ENCODE data around the gene RNGTT. TPM values are rescaled to one million over a fixed set of nuclear protein-coding genes. Genes with fewer than 3 reads are reported as not detected.
"Not testable (repeated sequence)": the region's sequence is repeated elsewhere in the genome, so short reads cannot be mapped to it uniquely, and the experiment has no call there.

RNGTT gene
- total RNA-seq, 2 donors from 2014 or later: 7.8 to 11.4 TPM

- H3K27ac ChIP-seq: no peak overlapping the region
- DNase-seq: peak; percentile 36
- intact Hi-C loops (cut with DNase I): no loop called here
- H3K9ac ChIP-seq (ENCODE audit: low read depth in 2 of 2, low read length in 2 of 2): no peak overlapping the region
- no peaks in the 10 kb centered on the region for H3K27me3 ChIP-seq
- TF ChIP-seq, protein P1, sequence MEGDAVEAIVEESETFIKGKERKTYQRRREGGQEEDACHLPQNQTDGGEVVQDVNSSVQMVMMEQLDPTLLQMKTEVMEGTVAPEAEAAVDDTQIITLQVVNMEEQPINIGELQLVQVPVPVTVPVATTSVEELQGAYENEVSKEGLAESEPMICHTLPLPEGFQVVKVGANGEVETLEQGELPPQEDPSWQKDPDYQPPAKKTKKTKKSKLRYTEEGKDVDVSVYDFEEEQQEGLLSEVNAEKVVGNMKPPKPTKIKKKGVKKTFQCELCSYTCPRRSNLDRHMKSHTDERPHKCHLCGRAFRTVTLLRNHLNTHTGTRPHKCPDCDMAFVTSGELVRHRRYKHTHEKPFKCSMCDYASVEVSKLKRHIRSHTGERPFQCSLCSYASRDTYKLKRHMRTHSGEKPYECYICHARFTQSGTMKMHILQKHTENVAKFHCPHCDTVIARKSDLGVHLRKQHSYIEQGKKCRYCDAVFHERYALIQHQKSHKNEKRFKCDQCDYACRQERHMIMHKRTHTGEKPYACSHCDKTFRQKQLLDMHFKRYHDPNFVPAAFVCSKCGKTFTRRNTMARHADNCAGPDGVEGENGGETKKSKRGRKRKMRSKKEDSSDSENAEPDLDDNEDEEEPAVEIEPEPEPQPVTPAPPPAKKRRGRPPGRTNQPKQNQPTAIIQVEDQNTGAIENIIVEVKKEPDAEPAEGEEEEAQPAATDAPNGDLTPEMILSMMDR (IDR thresholded peaks at IDR 0.05): peak; percentile 81
- no peaks in the 10 kb centered on the region for H3K36me3 ChIP-seq
- no peaks in the 10 kb centered on the region for H3K4me1 ChIP-seq
- H3K4me3 ChIP-seq: no peak overlapping the region
- H3K9me3 ChIP-seq: no peaks in the 10 kb centered on the region
Observed at GRCh38 chr6:88780714-88781389, 182.6 kb downstream of the RNGTT start.

GRCh38 chr6:88775866-88776571 is 187.4 kb downstream of the RNGTT start:
- no peak for DNase-seq
- Histone ChIP-seq H3K27ac (no peak overlapping the region), H3K36me3 (no peaks in the 10 kb centered on the region), H3K9ac (ENCODE audit: low read depth in 2 of 2, low read length in 2 of 2) (no peak overlapping the region), H3K9me3 (no peaks in the 10 kb centered on the region), H3K4me3 (no peak overlapping the region), H3K4me1 (no peaks in the 10 kb centered on the region), H3K27me3 (no peaks in the 10 kb centered on the region)
- TF ChIP-seq, protein P1 (IDR thresholded peaks at IDR 0.05): no peak
- intact Hi-C loops (cut with DNase I): no loop called here

DNA sequence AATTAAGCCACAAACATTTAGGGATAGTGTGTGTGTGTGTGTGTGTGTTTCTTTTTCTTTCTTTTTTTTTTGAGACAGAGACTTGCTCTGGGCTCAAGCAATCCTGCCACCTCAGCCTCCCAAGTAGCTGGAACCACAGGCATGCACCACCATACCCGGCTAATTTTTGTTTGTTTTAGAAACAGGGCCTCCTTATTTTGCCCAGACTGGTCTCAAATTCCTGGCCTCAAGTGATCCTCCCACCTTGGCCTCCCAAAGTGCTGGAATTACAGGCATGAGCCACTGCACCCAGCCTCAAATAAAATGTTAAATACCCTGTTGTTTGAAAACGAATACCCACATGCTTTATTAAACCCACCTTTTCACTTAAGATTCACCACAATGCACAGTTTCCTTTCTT is 195.3 kb downstream of the RNGTT start:
- H3K36me3 ChIP-seq; H3K4me1 ChIP-seq; H3K9ac ChIP-seq (ENCODE audit: low read depth in 2 of 2, low read length in 2 of 2); DNase-seq; H3K27ac ChIP-seq; H3K27me3 ChIP-seq; H3K4me3 ChIP-seq; intact Hi-C loops (cut with DNase I); H3K9me3 ChIP-seq: not testable (repeated sequence)

GRCh38 chr6:88764081-88764480 is 199.3 kb downstream of the RNGTT start:
- intact Hi-C loops (cut with DNase I): no loop called here
- H3K36me3 ChIP-seq: no peaks in the 10 kb centered on the region
- no peak overlapping the region for H3K4me3 ChIP-seq
- no peaks in the 10 kb centered on the region for H3K4me1 ChIP-seq
- DNase-seq: no peak
- TF ChIP-seq, protein P1 (IDR thresholded peaks at IDR 0.05): no peak
- no peak overlapping the region for H3K9ac ChIP-seq (ENCODE audit: low read depth in 2 of 2, low read length in 2 of 2)
- H3K9me3 ChIP-seq: no peaks in the 10 kb centered on the region
- no peak overlapping the region for H3K27ac ChIP-seq
- no peaks in the 10 kb centered on the region for H3K27me3 ChIP-seq

GRCh38 chr6:88763160-88763559 is 200.3 kb downstream of the RNGTT start:
- H3K4me1 ChIP-seq: no peaks in the 10 kb centered on the region
- intact Hi-C loops (cut with DNase I): no loop called here
- no peaks in the 10 kb centered on the region for H3K9me3 ChIP-seq
- no peak for DNase-seq
- H3K36me3 ChIP-seq: no peaks in the 10 kb centered on the region
- no peak overlapping the region for H3K27ac ChIP-seq
- H3K9ac ChIP-seq (ENCODE audit: low read depth in 2 of 2, low read length in 2 of 2): no peak overlapping the region
- TF ChIP-seq, protein P1 (IDR thresholded peaks at IDR 0.05): no peak
- no peak overlapping the region for H3K4me3 ChIP-seq
- H3K27me3 ChIP-seq: no peaks in the 10 kb centered on the region

Data from colonic mucosa (tissue), 4 donors.